HepG2 (cell line): Measurements from ENCODE around the gene CARMIL1.

ENCODE experiments used
- ELF1 ChIP-seq: sonication (generic); formaldehyde crosslinking; IDR thresholded peaks from 2 replicates; pipeline ENCODE4 v1.4.0; 2020; ENCODE audit warnings: missing genetic modification reagents
- ETV6 ChIP-seq: sonication (generic); formaldehyde crosslinking; conservative IDR thresholded peaks from 2 replicates; pipeline ENCODE4 v1.4.0; 2020; ENCODE audit warnings: missing genetic modification reagents
- FOXJ3 ChIP-seq: sonication (generic); formaldehyde crosslinking; IDR thresholded peaks from 2 replicates; pipeline ENCODE4 v1.4.0; 2020; ENCODE audit warnings: missing genetic modification reagents, mild to moderate bottlenecking, borderline replicate concordance
- FOXK2 ChIP-seq: fragments of 450-650 bp; IDR thresholded peaks from 2 replicates; pipeline ENCODE4 v1.6.1; 2016
- GRHL1 ChIP-seq: sonication (generic); formaldehyde crosslinking; conservative IDR thresholded peaks from 2 replicates; pipeline ENCODE4 v1.8.0; 2022; ENCODE audit warnings: missing genetic modification reagents
- KDM6A ChIP-seq: IDR thresholded peaks from 2 replicates; pipeline ENCODE4 v1.6.1; 2016; ENCODE audit warnings: low read depth
- MEIS2 ChIP-seq: sonication (generic); formaldehyde crosslinking; IDR thresholded peaks from 2 replicates; pipeline ENCODE4 v1.9.0; 2021; ENCODE audit warnings: mild to moderate bottlenecking, missing genetic modification reagents
- REPIN1 ChIP-seq: sonication (generic); formaldehyde crosslinking; IDR thresholded peaks from 2 replicates; pipeline ENCODE4 v1.8.0; 2022; ENCODE audit warnings: missing genetic modification reagents, low read depth, mild to moderate bottlenecking, borderline replicate concordance
- THYN1 ChIP-seq: sonication (generic); formaldehyde crosslinking; IDR thresholded peaks from 2 replicates; pipeline ENCODE4 v1.8.1; 2023; ENCODE audit warnings: low read depth, mild to moderate bottlenecking, moderate library complexity, missing genetic modification reagents, borderline replicate concordance
- ZNF143 ChIP-seq: sonication (generic); formaldehyde crosslinking; IDR thresholded peaks from 2 replicates; pipeline ENCODE4 v1.4.0; 2020; ENCODE audit warnings: missing genetic modification reagents
- ZNF512 ChIP-seq: sonication (generic); formaldehyde crosslinking; IDR thresholded peaks from 2 replicates; pipeline ENCODE4 v1.4.0; 2020; ENCODE audit warnings: mild to moderate bottlenecking, missing genetic modification reagents
- ZSCAN30 ChIP-seq: sonication (generic); formaldehyde crosslinking; IDR thresholded peaks from 2 replicates; pipeline ENCODE4 v1.5.0; 2020; ENCODE audit warnings: mild to moderate bottlenecking, missing genetic modification reagents
- TF ChIP-seq, protein P1 (sequence below): sonication (generic); formaldehyde crosslinking; IDR thresholded peaks from 2 replicates; pipeline ENCODE4 v1.9.0; 2021; ENCODE audit warnings: missing genetic modification reagents, borderline replicate concordance

DNA sequence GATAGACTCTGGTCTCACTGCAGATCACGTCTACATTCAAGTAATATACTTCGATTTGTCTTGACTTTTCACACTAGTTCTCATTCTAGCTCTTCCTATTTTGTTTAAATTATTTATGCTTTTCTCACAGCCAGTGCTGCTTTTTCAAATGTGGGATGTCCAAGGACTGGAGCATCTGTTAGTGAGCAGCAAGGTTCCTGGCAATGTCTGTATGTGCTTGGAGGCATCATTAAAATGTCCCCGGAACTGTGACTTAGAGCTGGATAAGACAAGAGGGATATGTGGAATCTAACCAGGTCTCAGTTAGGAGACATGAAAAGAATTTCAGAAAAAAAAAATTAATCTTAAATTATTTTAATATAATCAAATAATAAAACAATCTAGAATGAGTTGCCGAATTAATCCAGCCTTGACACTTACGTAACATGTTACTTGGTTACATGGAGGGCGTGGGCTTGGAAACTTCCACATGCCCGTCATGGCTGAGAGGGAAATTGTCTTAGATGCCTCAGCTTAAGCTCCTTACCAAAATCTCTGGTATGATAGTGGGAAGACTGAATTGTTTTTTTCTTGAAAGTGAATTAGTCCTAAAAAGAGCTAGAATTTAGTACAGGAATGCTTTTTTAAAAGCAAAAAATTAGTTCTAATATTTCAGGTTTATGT, 21.4 kb upstream of the CARMIL1 start:
- TF ChIP-seq GRHL1 (CRISPR knock-in tag) = no peak
- TF ChIP-seq ETV6 = no peak
- no peak for TF ChIP-seq THYN1 (CRISPR knock-in tag)
- no peak for TF ChIP-seq ELF1 (CRISPR knock-in tag)
- no peak for TF ChIP-seq ZSCAN30
- no peak for TF ChIP-seq FOXJ3 (CRISPR knock-in tag)
- no peak for TF ChIP-seq MEIS2 (CRISPR knock-in tag)
- no peak for TF ChIP-seq ZNF143 (CRISPR knock-in tag)
- no peak for TF ChIP-seq REPIN1 (CRISPR knock-in tag)
- no peak for TF ChIP-seq ZNF512 (CRISPR knock-in tag)
- TF ChIP-seq, protein P1, sequence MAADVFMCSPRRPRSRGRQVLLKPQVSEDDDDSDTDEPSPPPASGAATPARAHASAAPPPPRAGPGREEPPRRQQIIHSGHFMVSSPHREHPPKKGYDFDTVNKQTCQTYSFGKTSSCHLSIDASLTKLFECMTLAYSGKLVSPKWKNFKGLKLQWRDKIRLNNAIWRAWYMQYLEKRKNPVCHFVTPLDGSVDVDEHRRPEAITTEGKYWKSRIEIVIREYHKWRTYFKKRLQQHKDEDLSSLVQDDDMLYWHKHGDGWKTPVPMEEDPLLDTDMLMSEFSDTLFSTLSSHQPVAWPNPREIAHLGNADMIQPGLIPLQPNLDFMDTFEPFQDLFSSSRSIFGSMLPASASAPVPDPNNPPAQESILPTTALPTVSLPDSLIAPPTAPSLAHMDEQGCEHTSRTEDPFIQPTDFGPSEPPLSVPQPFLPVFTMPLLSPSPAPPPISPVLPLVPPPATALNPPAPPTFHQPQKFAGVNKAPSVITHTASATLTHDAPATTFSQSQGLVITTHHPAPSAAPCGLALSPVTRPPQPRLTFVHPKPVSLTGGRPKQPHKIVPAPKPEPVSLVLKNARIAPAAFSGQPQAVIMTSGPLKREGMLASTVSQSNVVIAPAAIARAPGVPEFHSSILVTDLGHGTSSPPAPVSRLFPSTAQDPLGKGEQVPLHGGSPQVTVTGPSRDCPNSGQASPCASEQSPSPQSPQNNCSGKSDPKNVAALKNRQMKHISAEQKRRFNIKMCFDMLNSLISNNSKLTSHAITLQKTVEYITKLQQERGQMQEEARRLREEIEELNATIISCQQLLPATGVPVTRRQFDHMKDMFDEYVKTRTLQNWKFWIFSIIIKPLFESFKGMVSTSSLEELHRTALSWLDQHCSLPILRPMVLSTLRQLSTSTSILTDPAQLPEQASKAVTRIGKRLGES (CRISPR knock-in tag) = no peak
- TF ChIP-seq KDM6A (CRISPR knock-in tag) = no peak
- TF ChIP-seq FOXK2 = no peak
